Uterus (tissue), 2 donors: ENCODE measurements around the gene LAMB3.

Experiments used
- POLR2A ChIP-seq, 2 donors: fragments of 450-650 bp; IDR thresholded peaks; one replicate each; pipeline ENCODE4 v1.6.1; 2016; ENCODE audit warnings: antibody characterized with exemption in 2 of 2, mild to moderate bottlenecking in 1 of 2, moderate library complexity in 1 of 2
- TF ChIP-seq, protein P1 (sequence below), 4 experiments: fragments of 200-600 bp in 2 of 4; fragments of 450-650 bp in 2 of 4; sonication (generic) in 2 of 4; IDR thresholded peaks; one replicate each; pipeline ENCODE4 v1.5.1; 2016 to 2019; ENCODE audit warnings: antibody characterized with exemption in 4 of 4, mild to moderate bottlenecking in 2 of 4, moderate library complexity in 1 of 4

DNA sequence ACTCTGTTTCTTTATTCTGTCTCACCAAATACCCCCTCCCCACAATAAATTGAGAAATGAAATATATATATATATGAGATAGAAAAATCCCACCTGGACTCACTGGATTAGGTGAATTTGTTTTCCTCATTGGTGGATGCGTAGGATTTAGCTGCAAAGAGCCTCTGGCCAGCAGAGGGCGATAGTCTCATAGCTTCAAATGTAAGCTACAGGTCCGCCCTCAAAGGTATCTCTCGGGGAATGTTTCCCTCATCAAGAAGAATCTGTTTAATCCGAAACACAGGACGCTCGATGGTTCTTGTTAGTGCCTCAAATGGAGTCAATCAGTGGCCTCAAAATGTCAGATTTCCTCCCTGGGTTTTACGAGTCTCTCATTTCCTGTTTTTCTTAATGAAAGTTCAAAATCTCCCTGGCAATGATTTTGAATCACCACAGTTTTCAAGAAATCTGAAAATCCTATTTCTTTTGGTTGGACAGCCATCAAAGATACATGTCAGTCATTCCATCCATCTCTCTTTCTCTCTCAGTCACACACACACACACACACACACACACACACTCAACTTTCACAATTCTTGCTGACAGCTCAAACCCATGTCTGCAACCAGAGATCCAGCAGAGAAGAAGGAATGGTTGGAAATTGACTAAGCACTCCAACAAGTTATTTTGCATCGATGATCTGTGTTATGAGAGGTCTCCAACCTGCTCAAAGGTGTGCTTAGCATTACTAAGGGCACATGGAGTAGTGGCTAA is 82.6 kb downstream of the LAMB3 start:
- TF ChIP-seq, protein P1, sequence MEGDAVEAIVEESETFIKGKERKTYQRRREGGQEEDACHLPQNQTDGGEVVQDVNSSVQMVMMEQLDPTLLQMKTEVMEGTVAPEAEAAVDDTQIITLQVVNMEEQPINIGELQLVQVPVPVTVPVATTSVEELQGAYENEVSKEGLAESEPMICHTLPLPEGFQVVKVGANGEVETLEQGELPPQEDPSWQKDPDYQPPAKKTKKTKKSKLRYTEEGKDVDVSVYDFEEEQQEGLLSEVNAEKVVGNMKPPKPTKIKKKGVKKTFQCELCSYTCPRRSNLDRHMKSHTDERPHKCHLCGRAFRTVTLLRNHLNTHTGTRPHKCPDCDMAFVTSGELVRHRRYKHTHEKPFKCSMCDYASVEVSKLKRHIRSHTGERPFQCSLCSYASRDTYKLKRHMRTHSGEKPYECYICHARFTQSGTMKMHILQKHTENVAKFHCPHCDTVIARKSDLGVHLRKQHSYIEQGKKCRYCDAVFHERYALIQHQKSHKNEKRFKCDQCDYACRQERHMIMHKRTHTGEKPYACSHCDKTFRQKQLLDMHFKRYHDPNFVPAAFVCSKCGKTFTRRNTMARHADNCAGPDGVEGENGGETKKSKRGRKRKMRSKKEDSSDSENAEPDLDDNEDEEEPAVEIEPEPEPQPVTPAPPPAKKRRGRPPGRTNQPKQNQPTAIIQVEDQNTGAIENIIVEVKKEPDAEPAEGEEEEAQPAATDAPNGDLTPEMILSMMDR (IDR thresholded peaks at IDR 0.05) = peak; percentile 66 to 81 (median 72)
- no peak for TF ChIP-seq POLR2A (IDR thresholded peaks at IDR 0.05)
